K562 (cell line): ENCODE data around the gene TK1. TPM values are rescaled to one million over a fixed set of nuclear protein-coding genes. Genes with fewer than 3 reads are reported as not detected.

Experiments
- FIP1L1 ChIP-seq: fragments of 200-400 bp; formaldehyde crosslinking; IDR thresholded peaks from 2 replicates; pipeline ENCODE4 v1.6.1; 2018; ENCODE audit warnings: mild to moderate bottlenecking, low read depth, low read length; ENCODE audit not compliant: poor library complexity, severe bottlenecking
- HNRNPL ChIP-seq: fragments of 200-400 bp; formaldehyde crosslinking; IDR thresholded peaks from 2 replicates; pipeline ENCODE4 v1.6.1; 2017; ENCODE audit warnings: low read depth, mild to moderate bottlenecking, low read length
- IRF2 ChIP-seq: sonication (generic); formaldehyde crosslinking; IDR thresholded peaks from 2 replicates; pipeline ENCODE4 v1.8.1; 2022; ENCODE audit warnings: mild to moderate bottlenecking, missing genetic modification reagents
- LEF1 ChIP-seq: fragments of 450-650 bp; IDR thresholded peaks from 2 replicates; pipeline ENCODE4 v1.6.1; 2016; ENCODE audit warnings: mild to moderate bottlenecking
- MAFG ChIP-seq: fragments of 450-650 bp; conservative IDR thresholded peaks from 2 replicates; pipeline ENCODE4 v1.6.1; 2016; ENCODE audit warnings: missing genetic modification characterization, missing compliant biosample characterization
- MCM5 ChIP-seq: fragments of 450-650 bp; IDR thresholded peaks from 2 replicates; pipeline ENCODE4 v1.6.1; 2016; ENCODE audit warnings: low read depth
- PRPF4 ChIP-seq: fragments of 200-400 bp; formaldehyde crosslinking; IDR thresholded peaks from one replicate; pipeline ENCODE4 v1.6.1; 2017; ENCODE audit warnings: low read length, low read depth, mild to moderate bottlenecking; ENCODE audit not compliant: insufficient read depth, poor library complexity, severe bottlenecking
- RBM22 ChIP-seq: fragments of 200-400 bp; formaldehyde crosslinking; IDR thresholded peaks from 2 replicates; pipeline ENCODE4 v1.6.1; 2018; ENCODE audit warnings: low read length, low read depth; ENCODE audit not compliant: poor library complexity, severe bottlenecking
- RBM39 ChIP-seq: fragments of 200-400 bp; formaldehyde crosslinking; optimal IDR thresholded peaks from 2 replicates; pipeline ENCODE3; 2018; ENCODE audit warnings: low read depth, low read length
- REST ChIP-seq, 2 experiments: fragments of 450-650 bp; formaldehyde crosslinking in 1 of 2; IDR thresholded peaks; 2 replicates each; pipeline versions ENCODE4 v1.4.0 to v1.6.1; 2014 to 2020; ENCODE audit warnings: mild to moderate bottlenecking in 2 of 2, borderline replicate concordance in 1 of 2, low read depth in 1 of 2
- TBP ChIP-seq: optimal IDR thresholded peaks from 2 replicates; pipeline ENCODE3; 2011; ENCODE audit warnings: low read depth, low read length, improper control_type of control experiment
- ZBED1 ChIP-seq: IDR thresholded peaks from 2 replicates; pipeline ENCODE4 v1.6.1; 2014
- ZBTB1 ChIP-seq: sonication (generic); formaldehyde crosslinking; IDR thresholded peaks from 2 replicates; pipeline ENCODE4 v1.8.1; 2023; ENCODE audit warnings: missing genetic modification reagents, low read depth, mild to moderate bottlenecking, borderline replicate concordance
- ZBTB34 ChIP-seq: fragments of 250-450 bp; sonication (Bioruptor Pico); IDR thresholded peaks from 2 replicates; pipeline ENCODE4 v1.8.0; 2021; ENCODE audit warnings: mild to moderate bottlenecking, moderate library complexity
- ZNF785 ChIP-seq: fragments of 250-450 bp; sonication (Bioruptor Pico); IDR thresholded peaks from 2 replicates; pipeline ENCODE4 v1.4.0; 2020; ENCODE audit warnings: mild to moderate bottlenecking
- polyA plus RNA-seq, 8 experiments: library from polyadenylated mRNA; depleted of rRNA in 4 of 8; stranded (reverse) in 5 of 8; unstranded in 3 of 8; fragments of >200 nt; fragmentation: Nextera tagmentation in 2 of 8; fragmentation: Illumina TruSeq in 1 of 8; extraction: Ambion mirVana in 2 of 8; extraction: Trizol in 1 of 8; gene quantifications; 2 replicates each; pipeline versions ENCODE4 v1.2.1 to v1.2.3, GENCODE V29; 2011 to 2014; ENCODE audit warnings: inconsistent platforms in 1 of 8, missing spikeins in 1 of 8
- total RNA-seq, 7 experiments: library from RNA; depleted of rRNA in 6 of 7; stranded (reverse); fragments of >200 nt in 6 of 7; fragmentation: Illumina TruSeq in 2 of 7; extraction: Trizol in 2 of 7; gene quantifications; 2 replicates each; pipeline versions ENCODE4 v1.2.1 to v1.2.3, GENCODE V29; 2011 to 2021; ENCODE audit warnings: low replicate concordance in 1 of 7
- TF ChIP-seq, protein P1 (sequence below): IDR thresholded peaks from 2 replicates; pipeline ENCODE4 v1.6.1; 2011; ENCODE audit warnings: borderline replicate concordance, low read depth, mild to moderate bottlenecking, moderate library complexity, low read length; ENCODE audit not compliant: insufficient read depth, poor library complexity, severe bottlenecking

TK1 gene
- total and polyA plus RNA-seq, 9 of the 15 experiments (the other 6 are each of a cell fraction or from before 2014, with no cell fraction given): 8.4 to 280 (median 103) TPM

GRCh38 chr17:78127888-78128550 is 58.8 kb downstream of the TK1 start (continued):
- TF ChIP-seq REST (IDR thresholded peaks at IDR 0.05; ENCODE audit: borderline replicate concordance): no peak
- peak; percentile 15; the same call in 1 of the 2 replicates for TF ChIP-seq REST (CRISPR knock-in tag; IDR thresholded peaks at IDR 0.05; ENCODE audit: low read depth)
- no peak for TF ChIP-seq RBM39
- TF ChIP-seq ZBTB1 (CRISPR knock-in tag): 0 out of 2 replicates have a peak, but pooled peaks have one; percentile 10
- no peak for TF ChIP-seq HNRNPL
- TF ChIP-seq IRF2 (CRISPR knock-in tag): no peak
- TF ChIP-seq MCM5: no peak
- no peak for TF ChIP-seq ZBTB34
- TF ChIP-seq FIP1L1: peak; percentile 17
- TF ChIP-seq ZNF785 (CRISPR knock-in tag): no peak
- peak; percentile 9 for TF ChIP-seq RBM22
- no peak for TF ChIP-seq PRPF4
- TF ChIP-seq LEF1: no peak
- no peak for TF ChIP-seq TBP
- TF ChIP-seq, protein P1, sequence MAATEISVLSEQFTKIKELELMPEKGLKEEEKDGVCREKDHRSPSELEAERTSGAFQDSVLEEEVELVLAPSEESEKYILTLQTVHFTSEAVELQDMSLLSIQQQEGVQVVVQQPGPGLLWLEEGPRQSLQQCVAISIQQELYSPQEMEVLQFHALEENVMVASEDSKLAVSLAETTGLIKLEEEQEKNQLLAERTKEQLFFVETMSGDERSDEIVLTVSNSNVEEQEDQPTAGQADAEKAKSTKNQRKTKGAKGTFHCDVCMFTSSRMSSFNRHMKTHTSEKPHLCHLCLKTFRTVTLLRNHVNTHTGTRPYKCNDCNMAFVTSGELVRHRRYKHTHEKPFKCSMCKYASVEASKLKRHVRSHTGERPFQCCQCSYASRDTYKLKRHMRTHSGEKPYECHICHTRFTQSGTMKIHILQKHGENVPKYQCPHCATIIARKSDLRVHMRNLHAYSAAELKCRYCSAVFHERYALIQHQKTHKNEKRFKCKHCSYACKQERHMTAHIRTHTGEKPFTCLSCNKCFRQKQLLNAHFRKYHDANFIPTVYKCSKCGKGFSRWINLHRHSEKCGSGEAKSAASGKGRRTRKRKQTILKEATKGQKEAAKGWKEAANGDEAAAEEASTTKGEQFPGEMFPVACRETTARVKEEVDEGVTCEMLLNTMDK: no peak
- TF ChIP-seq MAFG (tag): no peak
- TF ChIP-seq ZBED1: no peak
